GM23338 (cell line): ENCODE data around the gene CDKN2AIP. TPM values are rescaled to one million over a fixed set of nuclear protein-coding genes. Genes with fewer than 3 reads are reported as not detected.

Experiments
- ATAC-seq: fragments of 200-7000 bp; cut with Tn5 transposase; 3 replicates; pipeline ENCODE4 v1.9.1; 2020
- DNase-seq: peaks from one replicate; pipeline ENCODE4 v3.0.0-alpha.2; 2015; ENCODE audit warnings: low spot score
- H2AFZ ChIP-seq: fragments of 200-600 bp; sonication (generic); 2 replicates; pipeline ENCODE4 v1.8.0; 2016; ENCODE audit warnings: antibody characterized with exemption, mild to moderate bottlenecking, moderate library complexity
- H3F3A ChIP-seq: fragments of 200-600 bp; sonication (generic); replicated peaks from 2 replicates; pipeline ENCODE4 v1.8.0; 2017; ENCODE audit warnings: antibody characterized with exemption, mixed run types, low read depth
- H3K27ac ChIP-seq: fragments of 200-600 bp; sonication (generic); 2 replicates; pipeline ENCODE4 v1.6.1; 2016; ENCODE audit warnings: low read depth
- H3K27me3 ChIP-seq: fragments of 200-600 bp; sonication (generic); 2 replicates; pipeline ENCODE4 v1.8.0; 2016; ENCODE audit warnings: mild to moderate bottlenecking, mixed run types, moderate library complexity; ENCODE audit not compliant: insufficient read depth
- H3K36me3 ChIP-seq: fragments of 200-600 bp; sonication (generic); 2 replicates; pipeline ENCODE4 v1.8.0; 2016; ENCODE audit warnings: mild to moderate bottlenecking; ENCODE audit not compliant: insufficient read depth
- H3K4me1 ChIP-seq: fragments of 200-600 bp; sonication (generic); 2 replicates; pipeline ENCODE4 v1.8.0; 2016; ENCODE audit warnings: mild to moderate bottlenecking, moderate library complexity; ENCODE audit not compliant: insufficient read depth
- H3K4me2 ChIP-seq: fragments of 200-600 bp; sonication (generic); 2 replicates; pipeline ENCODE4 v1.7.1; 2017; ENCODE audit warnings: mixed run types
- H3K4me3 ChIP-seq: fragments of 200-600 bp; sonication (generic); 2 replicates; pipeline ENCODE4 v1.6.1; 2016; ENCODE audit warnings: mixed run types
- H3K79me2 ChIP-seq: fragments of 200-600 bp; sonication (generic); replicated peaks from 2 replicates; pipeline ENCODE4 v1.8.0; 2017; ENCODE audit warnings: mild to moderate bottlenecking; ENCODE audit not compliant: insufficient read depth
- H3K9me2 ChIP-seq: fragments of 200-600 bp; sonication (generic); 2 replicates; pipeline ENCODE4 v1.8.0; 2017; ENCODE audit not compliant: insufficient read depth
- H4K20me1 ChIP-seq: fragments of 200-600 bp; sonication (generic); replicated peaks from 2 replicates; pipeline ENCODE4 v1.8.0; 2017; ENCODE audit warnings: mild to moderate bottlenecking; ENCODE audit not compliant: insufficient read depth
- H3K27ac Mint-ChIP-seq: 2 replicates; pipeline ENCODE4 v1.8.0; 2020; ENCODE audit warnings: inconsistent platforms, mild to moderate bottlenecking, moderate library complexity, mixed read lengths
- H3K27me3 Mint-ChIP-seq: 3 replicates; pipeline ENCODE4 v1.8.0; 2022; ENCODE audit warnings: low read depth, mild to moderate bottlenecking, moderate library complexity, mixed read lengths, inconsistent platforms; ENCODE audit not compliant: insufficient read depth, poor library complexity
- H3K36me3 Mint-ChIP-seq: 3 replicates; pipeline ENCODE4 v1.8.0; 2021; ENCODE audit warnings: low read depth, mild to moderate bottlenecking, inconsistent platforms, moderate library complexity, mixed read lengths
- H3K4me1 Mint-ChIP-seq: 3 replicates; pipeline ENCODE4 v1.8.0; 2020; ENCODE audit warnings: mild to moderate bottlenecking, inconsistent platforms, mixed read lengths
- H3K4me3 Mint-ChIP-seq: 3 replicates; pipeline ENCODE4 v1.8.0; 2021; ENCODE audit warnings: moderate library complexity, mild to moderate bottlenecking, inconsistent platforms, mixed read lengths
- H3K9me3 Mint-ChIP-seq: 3 replicates; pipeline ENCODE4 v1.8.0; 2020; ENCODE audit warnings: moderate library complexity, mild to moderate bottlenecking, inconsistent platforms, mixed read lengths
- EZH2 ChIP-seq: fragments of 200-600 bp; sonication (generic); IDR thresholded peaks from one replicate; pipeline ENCODE4 v1.8.0; 2017; ENCODE audit warnings: antibody characterized with exemption, mild to moderate bottlenecking, low read depth; ENCODE audit not compliant: unreplicated experiment
- EZH2phosphoT487 ChIP-seq: fragments of 200-600 bp; sonication (generic); IDR thresholded peaks from one replicate; pipeline ENCODE4 v1.8.1; 2018; ENCODE audit warnings: antibody characterized with exemption; ENCODE audit not compliant: unreplicated experiment
- NANOG ChIP-seq: IDR thresholded peaks from 2 replicates; pipeline ENCODE4 v1.6.1; 2016; ENCODE audit warnings: antibody characterized with exemption, borderline replicate concordance
- POLR2AphosphoS5 ChIP-seq: IDR thresholded peaks from 2 replicates; pipeline ENCODE4 v1.6.1; 2016; ENCODE audit warnings: antibody characterized with exemption, low read depth
- STAT1 ChIP-seq: IDR thresholded peaks from one replicate; pipeline ENCODE4 v1.6.1; 2016; ENCODE audit warnings: antibody characterized with exemption; ENCODE audit not compliant: unreplicated experiment
- ZNF331 ChIP-seq: fragments of 250-450 bp; sonication (Bioruptor Pico); IDR thresholded peaks from 2 replicates; pipeline ENCODE4 v1.5.0; 2020; ENCODE audit warnings: low read depth, mild to moderate bottlenecking, moderate library complexity
- polyA plus RNA-seq: library from polyadenylated mRNA; unstranded; fragments of >200 nt; fragmentation: Nextera tagmentation; extraction: Ambion mirVana; gene quantifications from 2 replicates; pipeline ENCODE4 v1.2.1, GENCODE V29; 2016
- total RNA-seq: library from RNA; depleted of rRNA; stranded (reverse); fragments of >200 nt; shearing (Covaris generic); gene quantifications from 2 replicates; pipeline ENCODE4 v1.2.3, GENCODE V29; 2014
- TF ChIP-seq, protein P1 (sequence below): IDR thresholded peaks from one replicate; pipeline ENCODE4 v1.6.1; 2018; ENCODE audit warnings: antibody characterized with exemption; ENCODE audit not compliant: unreplicated experiment
- TF ChIP-seq, protein P2 (sequence below), 2 experiments: fragments of 200-600 bp in 1 of 2; sonication (generic) in 1 of 2; conservative IDR thresholded peaks; 2 replicates each; pipeline versions ENCODE4 v1.5.1 to v1.6.1; 2016 to 2017; ENCODE audit warnings: antibody characterized with exemption in 2 of 2, low read depth in 2 of 2, mild to moderate bottlenecking in 2 of 2, moderate library complexity in 1 of 2

The CDKN2AIP gene
- total and polyA plus RNA-seq, 2 experiments from 2014 or later = 15.2 to 27.2 TPM

DNA sequence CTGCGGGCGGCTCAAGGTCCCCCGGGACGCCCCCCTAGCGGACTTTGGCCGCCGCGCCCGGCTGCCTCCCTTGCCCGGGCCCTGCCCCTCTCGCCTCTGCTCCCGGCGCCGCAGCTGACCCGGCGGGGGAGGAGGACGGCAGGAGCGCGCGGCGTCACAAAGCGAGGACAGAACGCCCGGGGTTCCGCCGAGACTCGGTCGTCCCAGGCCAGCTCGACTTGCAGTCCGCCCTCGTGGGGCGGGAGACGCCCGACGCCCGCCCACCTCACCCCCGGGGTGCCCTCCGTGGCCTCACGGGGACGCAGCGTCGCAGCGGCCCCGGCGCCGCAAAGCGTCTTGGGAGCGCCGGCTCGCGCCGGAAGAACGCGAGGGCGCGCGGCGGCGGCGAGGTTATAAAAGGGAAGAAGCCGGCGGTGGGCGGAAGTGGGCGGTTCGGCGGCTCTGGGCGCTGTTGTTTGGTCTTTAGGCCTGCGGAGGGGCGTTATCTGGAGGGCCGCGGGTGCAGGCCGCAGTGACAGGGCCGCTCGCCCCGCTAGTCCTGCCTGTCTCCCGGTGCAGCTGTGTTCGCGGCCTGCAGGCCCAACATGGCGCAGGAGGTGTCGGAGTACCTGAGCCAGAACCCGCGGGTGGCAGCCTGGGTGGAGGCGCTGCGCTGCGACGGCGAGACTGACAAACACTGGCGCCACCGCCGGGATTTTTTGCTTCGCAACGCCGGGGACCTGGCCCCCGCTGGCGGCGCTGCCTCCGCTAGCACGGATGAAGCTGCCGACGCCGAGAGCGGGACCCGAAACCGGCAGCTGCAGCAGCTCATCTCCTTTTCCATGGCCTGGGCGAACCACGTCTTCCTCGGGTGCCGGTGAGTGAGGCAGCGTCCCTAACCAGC lies at the start of gene CDKN2AIP (continued):
- TF ChIP-seq, protein P1, sequence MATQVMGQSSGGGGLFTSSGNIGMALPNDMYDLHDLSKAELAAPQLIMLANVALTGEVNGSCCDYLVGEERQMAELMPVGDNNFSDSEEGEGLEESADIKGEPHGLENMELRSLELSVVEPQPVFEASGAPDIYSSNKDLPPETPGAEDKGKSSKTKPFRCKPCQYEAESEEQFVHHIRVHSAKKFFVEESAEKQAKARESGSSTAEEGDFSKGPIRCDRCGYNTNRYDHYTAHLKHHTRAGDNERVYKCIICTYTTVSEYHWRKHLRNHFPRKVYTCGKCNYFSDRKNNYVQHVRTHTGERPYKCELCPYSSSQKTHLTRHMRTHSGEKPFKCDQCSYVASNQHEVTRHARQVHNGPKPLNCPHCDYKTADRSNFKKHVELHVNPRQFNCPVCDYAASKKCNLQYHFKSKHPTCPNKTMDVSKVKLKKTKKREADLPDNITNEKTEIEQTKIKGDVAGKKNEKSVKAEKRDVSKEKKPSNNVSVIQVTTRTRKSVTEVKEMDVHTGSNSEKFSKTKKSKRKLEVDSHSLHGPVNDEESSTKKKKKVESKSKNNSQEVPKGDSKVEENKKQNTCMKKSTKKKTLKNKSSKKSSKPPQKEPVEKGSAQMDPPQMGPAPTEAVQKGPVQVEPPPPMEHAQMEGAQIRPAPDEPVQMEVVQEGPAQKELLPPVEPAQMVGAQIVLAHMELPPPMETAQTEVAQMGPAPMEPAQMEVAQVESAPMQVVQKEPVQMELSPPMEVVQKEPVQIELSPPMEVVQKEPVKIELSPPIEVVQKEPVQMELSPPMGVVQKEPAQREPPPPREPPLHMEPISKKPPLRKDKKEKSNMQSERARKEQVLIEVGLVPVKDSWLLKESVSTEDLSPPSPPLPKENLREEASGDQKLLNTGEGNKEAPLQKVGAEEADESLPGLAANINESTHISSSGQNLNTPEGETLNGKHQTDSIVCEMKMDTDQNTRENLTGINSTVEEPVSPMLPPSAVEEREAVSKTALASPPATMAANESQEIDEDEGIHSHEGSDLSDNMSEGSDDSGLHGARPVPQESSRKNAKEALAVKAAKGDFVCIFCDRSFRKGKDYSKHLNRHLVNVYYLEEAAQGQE = no peak
- no peak for TF ChIP-seq ZNF331

DNA sequence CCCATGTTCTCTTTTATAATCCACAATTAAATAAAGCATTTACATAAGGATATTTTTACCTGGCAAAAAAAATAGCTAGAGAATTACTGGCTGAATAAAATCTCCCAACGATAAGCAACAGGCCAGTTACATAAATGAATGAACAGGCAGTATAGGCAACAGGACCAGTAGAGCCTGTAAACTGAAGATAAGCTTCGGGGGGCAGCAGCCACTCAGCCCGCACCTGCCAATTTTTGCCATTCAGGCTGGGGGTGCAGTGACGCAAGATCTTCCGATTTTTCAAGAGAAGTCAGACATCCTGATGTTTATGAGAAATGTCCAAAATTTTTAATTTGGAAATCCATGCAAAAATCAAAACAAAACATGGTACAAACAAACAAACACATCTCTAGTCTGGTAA lies 49.0 kb upstream of the CDKN2AIP start:
- no peaks in the 10 kb centered on the region for H3K9me2 ChIP-seq
- no peaks in the 10 kb centered on the region for H3K9me3 Mint-ChIP-seq
- no peaks in the 10 kb centered on the region for H4K20me1 ChIP-seq
- no peak overlapping the region for H3K27ac ChIP-seq
- no peak overlapping the region for H3K4me3 ChIP-seq
- H3K79me2 ChIP-seq = no peaks in the 10 kb centered on the region
- H3K27me3 ChIP-seq = peaks cover 11% of the 10 kb centered on the region
- no peaks in the 10 kb centered on the region for H3K36me3 Mint-ChIP-seq
- no peak overlapping the region for H3K27ac Mint-ChIP-seq
- no peaks in the 10 kb centered on the region for H3F3A ChIP-seq
- TF ChIP-seq, protein P1 = no peak
- TF ChIP-seq POLR2AphosphoS5 = no peak
- H2AFZ ChIP-seq = no peak overlapping the region
- DNase-seq = no peak
- H3K4me1 ChIP-seq = no peaks in the 10 kb centered on the region
- no peaks in the 10 kb centered on the region for H3K36me3 ChIP-seq
- ATAC-seq = no peak
- H3K27me3 Mint-ChIP-seq = peaks cover 7% of the 10 kb centered on the region
- peaks cover 10% of the 10 kb centered on the region for H3K4me1 Mint-ChIP-seq
- H3K4me2 ChIP-seq = no peak overlapping the region
- no peak overlapping the region for H3K4me3 Mint-ChIP-seq

DNA sequence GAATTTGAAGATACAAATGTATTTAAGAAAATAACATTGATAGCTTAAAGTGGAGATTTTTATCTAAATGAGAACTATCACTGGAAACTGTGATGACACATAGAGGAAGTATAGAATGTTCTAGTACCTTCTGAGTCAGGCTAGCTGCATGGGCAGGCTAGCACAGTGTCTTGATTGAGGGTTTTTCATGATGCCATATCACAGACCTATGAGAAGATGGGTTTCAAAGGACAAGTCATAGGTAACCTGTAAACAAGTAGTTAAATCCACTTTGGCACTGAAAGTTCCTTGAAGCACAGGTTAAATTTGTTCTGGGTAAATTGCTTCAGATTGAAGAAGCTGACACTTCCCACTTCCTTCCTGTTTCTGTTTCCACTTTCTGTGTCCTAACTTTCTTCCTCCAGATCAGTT lies 48.2 kb upstream of the CDKN2AIP start:
- Mint-ChIP-seq H3K4me3 (no peak overlapping the region), H3K4me1 (peaks cover 8% of the 10 kb centered on the region), H3K27me3 (peaks cover 7% of the 10 kb centered on the region), H3K36me3 (no peaks in the 10 kb centered on the region), H3K9me3 (no peaks in the 10 kb centered on the region), H3K27ac (no peak overlapping the region)
- Histone ChIP-seq H3K36me3 (no peaks in the 10 kb centered on the region), H3K79me2 (no peaks in the 10 kb centered on the region), H2AFZ (no peak overlapping the region), H3K4me3 (no peak overlapping the region), H3K27me3 (peaks cover 11% of the 10 kb centered on the region), H4K20me1 (no peaks in the 10 kb centered on the region), H3K27ac (no peak overlapping the region), H3K4me2 (no peak overlapping the region), H3K9me2 (no peaks in the 10 kb centered on the region), H3F3A (no peaks in the 10 kb centered on the region), H3K4me1 (no peaks in the 10 kb centered on the region)
- ATAC-seq (no peak), DNase-seq (no peak)
- no peak for TF ChIP-seq STAT1
- TF ChIP-seq, protein P2, sequence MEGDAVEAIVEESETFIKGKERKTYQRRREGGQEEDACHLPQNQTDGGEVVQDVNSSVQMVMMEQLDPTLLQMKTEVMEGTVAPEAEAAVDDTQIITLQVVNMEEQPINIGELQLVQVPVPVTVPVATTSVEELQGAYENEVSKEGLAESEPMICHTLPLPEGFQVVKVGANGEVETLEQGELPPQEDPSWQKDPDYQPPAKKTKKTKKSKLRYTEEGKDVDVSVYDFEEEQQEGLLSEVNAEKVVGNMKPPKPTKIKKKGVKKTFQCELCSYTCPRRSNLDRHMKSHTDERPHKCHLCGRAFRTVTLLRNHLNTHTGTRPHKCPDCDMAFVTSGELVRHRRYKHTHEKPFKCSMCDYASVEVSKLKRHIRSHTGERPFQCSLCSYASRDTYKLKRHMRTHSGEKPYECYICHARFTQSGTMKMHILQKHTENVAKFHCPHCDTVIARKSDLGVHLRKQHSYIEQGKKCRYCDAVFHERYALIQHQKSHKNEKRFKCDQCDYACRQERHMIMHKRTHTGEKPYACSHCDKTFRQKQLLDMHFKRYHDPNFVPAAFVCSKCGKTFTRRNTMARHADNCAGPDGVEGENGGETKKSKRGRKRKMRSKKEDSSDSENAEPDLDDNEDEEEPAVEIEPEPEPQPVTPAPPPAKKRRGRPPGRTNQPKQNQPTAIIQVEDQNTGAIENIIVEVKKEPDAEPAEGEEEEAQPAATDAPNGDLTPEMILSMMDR (conservative IDR thresholded peaks at IDR 0.05; ENCODE audit: low read depth in 2 of 2) = no peak
- TF ChIP-seq EZH2 = no peak
- TF ChIP-seq NANOG = no peak
- TF ChIP-seq EZH2phosphoT487 = no peak
- TF ChIP-seq, protein P1 = no peak
- no peak for TF ChIP-seq POLR2AphosphoS5
